ENCODE data around the gene CALML4.

CALML4 gene

GRCh38 chr15:68188647-68189046 lies 16.5 kb downstream of the CALML4 start:
- ATAC-seq, result no peak
- TF ChIP-seq POU6F1 (CRISPR knock-in tag; IDR thresholded peaks at IDR 0.05; ENCODE audit: borderline replicate concordance, low read depth) (no peak), ESRRG (CRISPR knock-in tag; IDR thresholded peaks at IDR 0.05) (no peak), CSRNP3 (CRISPR knock-in tag; IDR thresholded peaks at IDR 0.05) (no peak), TOX (CRISPR knock-in tag; IDR thresholded peaks at IDR 0.05; ENCODE audit: borderline replicate concordance) (no peak), ZC3H10 (CRISPR knock-in tag; IDR thresholded peaks at IDR 0.05) (no peak), GLIS3 (CRISPR knock-in tag; IDR thresholded peaks at IDR 0.05) (no peak), SNAI2 (CRISPR knock-in tag; IDR thresholded peaks at IDR 0.05) (no peak), ZFP3 (CRISPR knock-in tag; IDR thresholded peaks at IDR 0.05) (no peak), BACH2 (CRISPR knock-in tag; IDR thresholded peaks at IDR 0.05; ENCODE audit: borderline replicate concordance) (no peak), ZNF565 (CRISPR knock-in tag; conservative IDR thresholded peaks at IDR 0.05; ENCODE audit: low read depth) (no peak), ZNF8 (CRISPR knock-in tag; IDR thresholded peaks at IDR 0.05) (no peak), OSR1 (CRISPR knock-in tag; IDR thresholded peaks at IDR 0.05) (no peak), RARB (CRISPR knock-in tag; IDR thresholded peaks at IDR 0.05) (no peak), ARNTL (CRISPR knock-in tag; IDR thresholded peaks at IDR 0.05; ENCODE audit: borderline replicate concordance, low read depth) (no peak), CSDC2 (CRISPR knock-in tag; IDR thresholded peaks at IDR 0.05) (no peak), ZNF70 (CRISPR knock-in tag; IDR thresholded peaks at IDR 0.05) (no peak), ZFP30 (CRISPR knock-in tag; IDR thresholded peaks at IDR 0.05) (no peak)

DNA sequence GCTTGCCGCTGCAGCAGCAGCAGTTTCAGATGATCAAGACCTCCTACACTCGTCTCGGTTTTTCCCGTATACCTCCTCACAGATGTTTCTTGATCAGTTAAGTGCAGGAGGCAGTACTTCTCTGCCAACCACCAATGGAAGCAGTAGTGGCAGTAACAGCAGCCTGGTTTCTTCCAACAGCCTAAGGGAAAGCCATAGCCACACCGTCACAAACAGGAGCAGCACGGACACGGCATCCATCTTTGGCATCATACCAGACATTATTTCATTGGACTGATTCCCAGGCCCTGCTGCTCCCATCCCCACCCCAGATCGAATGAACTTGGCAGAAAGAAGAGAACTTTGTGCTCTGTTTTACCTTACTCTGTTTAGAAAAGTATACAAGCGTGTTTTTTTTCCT lies 17.6 kb downstream of the CALML4 start:
- peak; percentile 92 for ATAC-seq
- TF ChIP-seq OSR1 (CRISPR knock-in tag; IDR thresholded peaks at IDR 0.05) (no peak), TOX (CRISPR knock-in tag; IDR thresholded peaks at IDR 0.05; ENCODE audit: borderline replicate concordance) (no peak), GLIS3 (CRISPR knock-in tag; IDR thresholded peaks at IDR 0.05) (no peak), RARB (CRISPR knock-in tag; IDR thresholded peaks at IDR 0.05) (no peak), TCF4 (CRISPR knock-in tag; IDR thresholded peaks at IDR 0.05; ENCODE audit: borderline replicate concordance) (peak; percentile 31; the same call in 1 of the 2 replicates), CSRNP3 (CRISPR knock-in tag; IDR thresholded peaks at IDR 0.05) (no peak)

DNA sequence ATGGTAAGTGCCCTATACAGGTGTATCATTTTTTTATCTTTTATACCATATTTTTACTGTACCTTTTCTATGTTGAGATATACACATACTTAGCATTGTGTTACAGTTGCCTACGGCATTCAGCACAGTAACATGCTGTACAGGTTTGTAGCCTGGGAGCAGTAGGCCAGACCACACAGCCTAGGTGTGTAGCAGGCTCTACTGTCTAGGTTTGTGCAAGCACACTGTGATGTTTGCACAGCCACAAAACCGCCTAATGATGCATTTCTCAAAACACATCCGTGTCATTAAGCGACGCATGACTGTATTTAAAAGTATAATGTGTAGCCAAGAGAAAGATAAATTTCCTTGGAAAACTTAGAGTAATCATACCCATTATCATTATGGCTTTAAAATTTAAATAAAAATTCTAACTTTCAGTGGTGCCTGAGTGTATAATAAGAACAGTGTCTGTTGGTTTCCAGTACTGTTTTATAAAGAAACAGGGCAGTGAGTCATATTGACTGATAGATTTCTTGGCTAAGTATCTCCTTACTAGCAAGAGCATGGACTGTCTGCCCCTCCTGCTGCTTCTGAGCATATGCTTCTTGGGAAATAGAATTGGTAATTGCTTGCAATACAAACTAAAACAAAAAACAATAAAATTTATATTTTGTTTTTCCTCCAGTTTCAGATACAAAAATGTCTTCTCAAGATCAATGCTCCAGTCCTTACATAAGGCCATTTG lies 18.3 kb downstream of the CALML4 start:
- peak; percentile 83 for ATAC-seq
- TF ChIP-seq SNAI2 (CRISPR knock-in tag; IDR thresholded peaks at IDR 0.05) (no peak), CSDC2 (CRISPR knock-in tag; IDR thresholded peaks at IDR 0.05) (no peak), RARB (CRISPR knock-in tag; IDR thresholded peaks at IDR 0.05) (no peak), PPARA (CRISPR knock-in tag; IDR thresholded peaks at IDR 0.05; ENCODE audit: borderline replicate concordance) (no peak), ESRRG (CRISPR knock-in tag; IDR thresholded peaks at IDR 0.05) (no peak), TCF4 (CRISPR knock-in tag; IDR thresholded peaks at IDR 0.05; ENCODE audit: borderline replicate concordance) (no peak), ZNF8 (CRISPR knock-in tag; IDR thresholded peaks at IDR 0.05) (no peak), PATZ1 (CRISPR knock-in tag; IDR thresholded peaks at IDR 0.05; ENCODE audit: borderline replicate concordance) (no peak), CSRNP3 (CRISPR knock-in tag; IDR thresholded peaks at IDR 0.05) (no peak), POU6F1 (CRISPR knock-in tag; IDR thresholded peaks at IDR 0.05; ENCODE audit: borderline replicate concordance, low read depth) (no peak), TOX (CRISPR knock-in tag; IDR thresholded peaks at IDR 0.05; ENCODE audit: borderline replicate concordance) (no peak), BACH2 (CRISPR knock-in tag; IDR thresholded peaks at IDR 0.05; ENCODE audit: borderline replicate concordance) (no peak)
- TF ChIP-seq, protein P1, sequence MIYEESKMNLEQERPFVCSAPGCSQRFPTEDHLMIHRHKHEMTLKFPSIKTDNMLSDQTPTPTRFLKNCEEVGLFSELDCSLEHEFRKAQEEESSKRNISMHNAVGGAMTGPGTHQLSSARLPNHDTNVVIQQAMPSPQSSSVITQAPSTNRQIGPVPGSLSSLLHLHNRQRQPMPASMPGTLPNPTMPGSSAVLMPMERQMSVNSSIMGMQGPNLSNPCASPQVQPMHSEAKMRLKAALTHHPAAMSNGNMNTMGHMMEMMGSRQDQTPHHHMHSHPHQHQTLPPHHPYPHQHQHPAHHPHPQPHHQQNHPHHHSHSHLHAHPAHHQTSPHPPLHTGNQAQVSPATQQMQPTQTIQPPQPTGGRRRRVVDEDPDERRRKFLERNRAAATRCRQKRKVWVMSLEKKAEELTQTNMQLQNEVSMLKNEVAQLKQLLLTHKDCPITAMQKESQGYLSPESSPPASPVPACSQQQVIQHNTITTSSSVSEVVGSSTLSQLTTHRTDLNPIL (CRISPR knock-in tag; IDR thresholded peaks at IDR 0.05; ENCODE audit: low read depth), result no peak
- TF ChIP-seq, protein P2, sequence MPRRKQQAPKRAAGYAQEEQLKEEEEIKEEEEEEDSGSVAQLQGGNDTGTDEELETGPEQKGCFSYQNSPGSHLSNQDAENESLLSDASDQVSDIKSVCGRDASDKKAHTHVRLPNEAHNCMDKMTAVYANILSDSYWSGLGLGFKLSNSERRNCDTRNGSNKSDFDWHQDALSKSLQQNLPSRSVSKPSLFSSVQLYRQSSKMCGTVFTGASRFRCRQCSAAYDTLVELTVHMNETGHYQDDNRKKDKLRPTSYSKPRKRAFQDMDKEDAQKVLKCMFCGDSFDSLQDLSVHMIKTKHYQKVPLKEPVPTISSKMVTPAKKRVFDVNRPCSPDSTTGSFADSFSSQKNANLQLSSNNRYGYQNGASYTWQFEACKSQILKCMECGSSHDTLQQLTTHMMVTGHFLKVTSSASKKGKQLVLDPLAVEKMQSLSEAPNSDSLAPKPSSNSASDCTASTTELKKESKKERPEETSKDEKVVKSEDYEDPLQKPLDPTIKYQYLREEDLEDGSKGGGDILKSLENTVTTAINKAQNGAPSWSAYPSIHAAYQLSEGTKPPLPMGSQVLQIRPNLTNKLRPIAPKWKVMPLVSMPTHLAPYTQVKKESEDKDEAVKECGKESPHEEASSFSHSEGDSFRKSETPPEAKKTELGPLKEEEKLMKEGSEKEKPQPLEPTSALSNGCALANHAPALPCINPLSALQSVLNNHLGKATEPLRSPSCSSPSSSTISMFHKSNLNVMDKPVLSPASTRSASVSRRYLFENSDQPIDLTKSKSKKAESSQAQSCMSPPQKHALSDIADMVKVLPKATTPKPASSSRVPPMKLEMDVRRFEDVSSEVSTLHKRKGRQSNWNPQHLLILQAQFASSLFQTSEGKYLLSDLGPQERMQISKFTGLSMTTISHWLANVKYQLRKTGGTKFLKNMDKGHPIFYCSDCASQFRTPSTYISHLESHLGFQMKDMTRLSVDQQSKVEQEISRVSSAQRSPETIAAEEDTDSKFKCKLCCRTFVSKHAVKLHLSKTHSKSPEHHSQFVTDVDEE (CRISPR knock-in tag; IDR thresholded peaks at IDR 0.05), result no peak

Measured in SK-N-SH treated with all-trans-retinoic acid at 6 μM for 48 hours (cell line).